OCI-M2 (cell line): ENCODE data around the gene OPN1MW.
"Not testable (repeated sequence)": the region's sequence is repeated elsewhere in the genome, so short reads cannot be mapped to it uniquely, and the experiment has no call there.

Experiments used
- DNase-seq: peaks from one replicate; lab custom pipeline; 2025; ENCODE audit not compliant: unreplicated experiment; lab: John Stamatoyannopoulos, UW

Gene OPN1MW

DNA sequence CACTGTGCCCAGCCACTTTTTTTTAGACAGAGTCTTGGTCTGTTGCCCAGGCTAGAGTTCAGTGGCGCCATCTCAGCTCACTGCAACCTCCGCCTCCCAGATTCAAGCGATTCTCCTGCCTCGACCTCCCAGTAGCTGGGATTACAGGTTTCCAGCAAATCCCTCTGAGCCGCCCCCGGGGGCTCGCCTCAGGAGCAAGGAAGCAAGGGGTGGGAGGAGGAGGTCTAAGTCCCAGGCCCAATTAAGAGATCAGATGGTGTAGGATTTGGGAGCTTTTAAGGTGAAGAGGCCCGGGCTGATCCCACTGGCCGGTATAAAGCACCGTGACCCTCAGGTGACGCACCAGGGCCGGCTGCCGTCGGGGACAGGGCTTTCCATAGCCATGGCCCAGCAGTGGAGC lies at the start of gene OPN1MW:
Gene OPN1MW, plus strand, starts transcription at position 301 of the 400 bp plus-strand sequence. Its CDS starts 82 bp downstream, at position 383.
- DNase-seq = not testable (repeated sequence)

DNA sequence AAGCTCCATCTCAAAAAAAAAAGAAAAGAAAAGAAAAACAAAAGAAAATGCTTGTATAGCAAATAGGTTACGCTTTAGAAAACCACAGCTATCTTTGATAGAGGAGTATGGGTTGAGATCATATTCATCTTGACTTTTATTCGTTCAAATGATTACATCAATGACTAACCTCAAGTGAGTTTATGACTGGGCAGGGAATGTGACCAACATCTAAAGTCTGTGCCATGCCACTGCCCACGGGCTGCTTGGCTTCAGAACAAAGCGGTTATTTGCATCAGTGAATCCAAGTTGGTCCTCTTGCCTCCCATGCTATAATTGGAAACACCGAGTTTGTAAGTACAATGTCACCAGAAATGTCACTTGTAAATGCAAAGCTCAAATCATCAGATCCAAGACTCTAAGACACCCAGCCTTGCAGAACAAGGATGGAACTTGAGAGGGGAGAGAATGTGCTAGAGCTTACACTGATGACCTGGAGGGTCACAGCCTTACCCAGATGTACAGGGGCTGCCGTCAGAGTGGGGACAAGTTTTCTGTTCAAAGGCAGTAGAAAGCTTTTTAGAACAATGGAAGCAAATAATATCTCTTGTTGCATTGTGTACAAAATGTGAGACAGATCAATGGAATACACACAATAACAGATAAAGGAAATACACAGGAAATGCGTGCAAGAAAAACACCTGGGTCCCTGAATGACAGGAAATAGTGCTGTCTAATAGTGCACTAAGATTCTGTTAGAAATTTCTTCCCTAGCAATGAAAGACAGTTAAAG lies 46.8 kb upstream of the OPN1MW start:
- DNase-seq = no peak

DNA sequence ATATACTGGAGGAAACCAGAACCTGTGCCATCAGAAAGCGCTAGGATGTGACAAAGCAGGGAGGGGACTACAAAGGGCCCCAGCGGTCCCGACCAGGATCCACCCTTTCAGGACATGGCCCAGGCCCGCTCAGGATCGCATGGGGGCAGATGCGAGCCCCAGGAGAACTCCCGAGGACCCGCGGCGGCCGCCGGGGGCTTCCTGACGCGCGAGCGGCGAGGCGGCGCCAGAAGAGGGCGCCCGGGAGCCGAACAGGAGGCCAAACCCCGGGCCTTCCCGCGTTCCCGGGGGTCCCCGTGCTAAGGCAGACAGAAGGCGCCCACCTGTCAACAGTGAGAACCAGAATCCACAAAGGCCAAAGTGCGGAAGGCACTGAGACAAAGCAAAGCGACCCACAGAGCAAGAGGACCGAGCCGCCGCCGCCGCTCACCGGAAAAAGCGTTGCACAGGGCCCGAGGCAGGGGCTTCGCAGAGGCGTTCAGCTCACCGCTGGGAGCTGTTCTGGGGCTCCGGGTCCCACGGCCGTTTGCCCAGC lies 45.7 kb upstream of the OPN1MW start:
- DNase-seq = no peak

DNA sequence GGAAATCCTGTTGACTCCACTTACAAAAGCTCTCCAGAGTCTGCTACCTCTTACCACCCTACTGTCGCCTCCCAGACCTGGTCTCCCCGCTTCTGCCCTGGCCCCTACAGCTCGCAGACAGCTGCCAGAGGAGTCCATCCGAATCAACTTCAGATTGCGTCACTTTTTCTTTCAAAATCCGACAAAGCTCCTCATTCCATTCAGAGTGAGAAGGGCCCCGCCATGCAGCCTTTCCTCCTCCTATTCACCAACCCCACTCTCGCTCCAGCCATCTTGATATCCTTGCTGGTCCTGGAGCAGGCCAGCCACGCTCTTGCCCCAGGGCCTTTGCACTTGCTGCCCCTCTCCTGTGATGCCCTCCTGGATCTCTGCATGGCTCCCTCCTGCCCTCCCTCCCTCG lies 43.5 kb upstream of the OPN1MW start:
- no peak for DNase-seq

DNA sequence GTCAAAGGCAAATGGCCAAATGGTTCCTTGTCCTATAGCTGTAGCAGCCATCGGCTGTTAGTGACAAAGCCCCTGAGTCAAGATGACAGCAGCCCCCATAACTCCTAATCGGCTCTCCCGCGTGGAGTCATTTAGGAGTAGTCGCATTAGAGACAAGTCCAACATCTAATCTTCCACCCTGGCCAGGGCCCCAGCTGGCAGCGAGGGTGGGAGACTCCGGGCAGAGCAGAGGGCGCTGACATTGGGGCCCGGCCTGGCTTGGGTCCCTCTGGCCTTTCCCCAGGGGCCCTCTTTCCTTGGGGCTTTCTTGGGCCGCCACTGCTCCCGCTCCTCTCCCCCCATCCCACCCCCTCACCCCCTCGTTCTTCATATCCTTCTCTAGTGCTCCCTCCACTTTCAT lies 42.2 kb upstream of the OPN1MW start:
- no peak for DNase-seq

DNA sequence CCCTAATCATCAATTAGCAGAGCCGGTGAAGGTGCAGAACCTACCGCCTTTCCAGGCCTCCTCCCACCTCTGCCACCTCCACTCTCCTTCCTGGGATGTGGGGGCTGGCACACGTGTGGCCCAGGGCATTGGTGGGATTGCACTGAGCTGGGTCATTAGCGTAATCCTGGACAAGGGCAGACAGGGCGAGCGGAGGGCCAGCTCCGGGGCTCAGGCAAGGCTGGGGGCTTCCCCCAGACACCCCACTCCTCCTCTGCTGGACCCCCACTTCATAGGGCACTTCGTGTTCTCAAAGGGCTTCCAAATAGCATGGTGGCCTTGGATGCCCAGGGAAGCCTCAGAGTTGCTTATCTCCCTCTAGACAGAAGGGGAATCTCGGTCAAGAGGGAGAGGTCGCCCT lies 41.7 kb upstream of the OPN1MW start:
- DNase-seq = no peak

DNA sequence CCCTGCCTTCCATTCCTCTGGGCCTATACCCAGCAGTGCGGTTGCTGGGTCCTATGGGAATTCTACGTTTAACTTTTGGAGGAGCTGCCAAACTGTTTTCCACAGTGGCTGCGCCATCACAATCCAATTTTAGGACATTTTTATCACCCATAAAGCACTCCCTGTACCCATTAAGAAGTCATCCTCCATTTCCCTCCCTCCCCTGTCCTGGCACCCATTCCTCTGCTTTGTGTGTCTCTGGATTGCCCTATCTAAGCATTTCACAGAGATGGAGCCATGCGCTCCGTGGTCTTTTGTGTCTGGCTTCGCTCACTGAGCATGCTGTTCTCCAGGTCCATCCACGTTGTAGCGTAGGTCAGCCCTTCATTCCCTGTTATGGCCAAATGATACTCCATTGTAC lies 40.0 kb upstream of the OPN1MW start:
- DNase-seq = no peak

DNA sequence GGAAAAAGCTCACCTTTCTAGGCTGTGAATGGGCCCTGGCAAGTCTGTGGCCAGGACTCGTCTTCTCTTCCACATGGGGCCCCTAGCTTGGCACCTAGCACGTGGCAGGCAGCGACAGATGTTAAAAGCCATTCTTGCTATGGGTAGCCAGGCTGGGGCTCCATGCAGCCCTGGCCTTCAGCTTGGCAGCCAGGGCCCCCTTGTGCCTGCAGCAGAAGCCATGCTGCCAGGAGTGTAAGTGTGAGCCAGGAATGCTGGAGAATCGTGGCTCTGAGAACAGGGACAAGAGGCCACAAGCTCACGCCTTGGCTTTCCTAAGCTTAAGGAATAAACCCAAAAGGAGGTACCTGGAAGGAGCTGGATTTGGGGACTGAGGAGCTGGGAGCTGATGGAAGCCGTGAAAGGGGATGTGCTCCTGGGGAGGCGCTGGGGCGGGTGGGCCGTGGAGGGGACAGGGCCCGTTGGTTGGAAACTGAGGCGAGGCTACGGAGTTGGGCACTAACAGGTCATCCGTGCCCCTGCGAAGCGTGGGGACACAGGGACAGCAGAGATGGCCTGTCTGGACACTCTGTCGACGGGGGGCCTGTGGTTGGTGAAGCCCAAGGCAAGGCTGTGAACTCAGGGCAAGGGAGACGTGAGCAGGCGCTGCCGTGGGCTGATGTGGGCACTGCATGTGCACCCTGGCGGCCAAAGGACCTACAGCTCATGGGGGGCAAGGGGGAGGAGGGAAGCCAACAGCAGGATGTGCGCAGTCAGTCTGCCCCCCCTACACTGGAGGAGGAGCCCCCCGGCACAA lies 39.2 kb upstream of the OPN1MW start:
- DNase-seq = no peak

DNA sequence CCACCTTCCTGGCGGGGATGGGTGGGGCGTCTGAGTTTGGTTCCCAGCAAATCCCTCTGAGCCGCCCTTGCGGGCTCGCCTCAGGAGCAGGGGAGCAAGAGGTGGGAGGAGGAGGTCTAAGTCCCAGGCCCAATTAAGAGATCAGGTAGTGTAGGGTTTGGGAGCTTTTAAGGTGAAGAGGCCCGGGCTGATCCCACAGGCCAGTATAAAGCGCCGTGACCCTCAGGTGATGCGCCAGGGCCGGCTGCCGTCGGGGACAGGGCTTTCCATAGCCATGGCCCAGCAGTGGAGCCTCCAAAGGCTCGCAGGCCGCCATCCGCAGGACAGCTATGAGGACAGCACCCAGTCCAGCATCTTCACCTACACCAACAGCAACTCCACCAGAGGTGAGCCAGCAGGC lies 38.4 kb upstream of the OPN1MW start, which contains the start of gene OPN1LW:
Gene OPN1LW, plus strand, starts transcription at position 234 of the 400 bp plus-strand sequence. Its CDS starts 41 bp downstream, at position 275.
- DNase-seq = not testable (repeated sequence)

DNA sequence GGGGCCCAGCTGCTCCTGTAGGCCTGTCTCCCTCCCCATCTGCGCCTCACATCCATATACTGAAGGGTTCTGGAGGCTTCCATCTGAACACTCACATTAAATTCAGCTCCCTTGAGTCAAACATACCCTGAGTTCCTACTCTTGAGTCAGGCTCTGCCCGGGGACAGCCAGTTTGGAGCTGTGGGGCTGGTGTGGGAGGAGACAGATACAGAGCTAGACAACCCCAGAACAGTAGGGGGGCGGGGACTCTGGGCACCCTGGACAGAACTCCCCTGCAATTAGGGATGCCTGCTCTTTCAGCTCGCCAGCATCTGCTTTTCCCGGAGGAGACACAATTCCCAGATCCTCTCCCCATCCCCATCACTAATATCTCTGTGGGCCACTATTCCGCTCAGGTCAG lies 31.4 kb upstream of the OPN1MW start:
- DNase-seq = not testable (repeated sequence)

DNA sequence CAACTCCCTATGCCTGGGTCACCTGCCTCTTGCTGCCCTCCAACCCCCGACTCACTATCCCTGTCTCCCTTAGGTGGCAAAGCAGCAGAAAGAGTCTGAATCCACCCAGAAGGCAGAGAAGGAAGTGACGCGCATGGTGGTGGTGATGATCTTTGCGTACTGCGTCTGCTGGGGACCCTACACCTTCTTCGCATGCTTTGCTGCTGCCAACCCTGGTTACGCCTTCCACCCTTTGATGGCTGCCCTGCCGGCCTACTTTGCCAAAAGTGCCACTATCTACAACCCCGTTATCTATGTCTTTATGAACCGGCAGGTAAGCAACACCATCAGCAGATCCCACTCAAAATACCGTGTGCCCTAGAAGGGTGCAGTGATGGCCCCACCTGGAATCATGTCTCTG lies 26.2 kb upstream of the OPN1MW start:
- DNase-seq = not testable (repeated sequence)

DNA sequence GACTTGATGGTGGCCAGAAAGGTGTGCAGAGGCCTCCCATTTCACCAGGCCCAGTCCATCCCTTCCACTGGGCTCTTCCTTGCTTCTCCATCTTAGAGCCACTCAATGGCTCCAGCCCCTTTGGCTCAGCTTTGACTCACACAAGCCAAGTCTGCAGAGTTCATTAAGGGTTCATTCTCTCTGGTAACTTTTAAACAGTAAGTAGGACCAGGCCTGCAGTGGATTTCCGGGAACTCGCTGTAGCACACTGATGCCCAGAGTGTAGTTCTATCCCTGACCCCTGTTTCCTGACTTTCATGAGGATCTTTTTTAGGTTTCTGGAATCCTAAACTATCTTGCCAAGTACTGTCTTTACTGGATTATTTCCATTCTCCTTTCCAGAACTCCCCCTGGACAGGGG lies 25.2 kb upstream of the OPN1MW start:
- DNase-seq = not testable (repeated sequence)

DNA sequence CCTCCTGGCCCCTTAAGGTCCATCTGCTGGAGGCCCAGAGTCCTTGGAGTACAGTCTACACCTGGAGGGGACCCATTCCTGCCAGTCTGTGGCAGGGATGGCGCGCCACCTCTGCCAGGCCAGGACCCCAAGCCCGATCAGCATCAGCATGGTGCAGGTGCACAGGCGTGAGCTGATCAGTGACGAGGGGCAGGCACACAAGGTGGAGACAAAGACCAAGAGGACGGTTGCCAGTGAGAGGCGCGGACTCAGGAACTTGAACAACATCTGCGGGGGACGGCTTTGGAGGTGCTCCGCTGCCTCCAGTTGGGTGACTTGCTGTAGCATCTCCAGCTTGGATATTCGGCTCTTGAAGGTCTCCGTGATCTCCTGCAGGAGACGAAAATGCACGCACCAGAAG lies 23.1 kb upstream of the OPN1MW start:
- DNase-seq = not testable (repeated sequence)

DNA sequence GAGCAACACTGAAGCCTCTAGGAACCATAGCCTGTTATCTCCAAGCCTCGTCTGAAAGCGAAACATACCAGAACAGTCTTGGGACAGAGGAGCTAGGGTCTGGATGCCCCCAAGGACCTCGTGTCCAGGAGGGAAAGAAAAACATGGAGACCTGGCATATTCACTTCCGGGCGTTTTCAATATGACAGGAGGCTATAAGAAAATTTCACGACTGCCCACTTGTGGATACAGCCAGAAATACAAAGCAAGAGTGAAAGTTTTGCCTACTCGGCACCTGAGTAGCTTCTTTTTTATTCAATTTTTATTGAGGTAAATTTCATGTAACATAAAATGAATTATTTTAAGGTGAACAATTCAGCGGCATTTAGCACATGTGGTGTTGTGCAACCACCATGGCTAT lies 17.5 kb upstream of the OPN1MW start:
- not testable (repeated sequence) for DNase-seq

DNA sequence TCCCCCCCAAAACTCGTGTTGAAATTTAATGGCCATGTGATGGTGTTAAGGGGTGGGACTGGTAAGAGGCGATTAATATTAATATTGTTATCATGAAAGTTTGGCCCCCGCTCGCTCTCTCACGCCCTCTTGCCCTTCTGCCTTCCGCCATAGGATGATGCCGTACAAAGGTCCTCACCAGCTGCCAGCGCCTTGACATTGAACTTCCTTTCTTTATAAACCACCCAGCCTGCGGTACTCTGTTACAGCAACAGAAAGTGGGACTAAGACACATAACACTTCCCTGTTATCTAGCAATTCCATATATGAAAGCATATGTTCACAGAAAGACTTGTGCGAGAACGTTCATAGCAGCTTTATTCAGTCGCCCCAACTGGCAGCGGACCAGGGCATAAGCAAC lies 14.0 kb upstream of the OPN1MW start:
- not testable (repeated sequence) for DNase-seq

DNA sequence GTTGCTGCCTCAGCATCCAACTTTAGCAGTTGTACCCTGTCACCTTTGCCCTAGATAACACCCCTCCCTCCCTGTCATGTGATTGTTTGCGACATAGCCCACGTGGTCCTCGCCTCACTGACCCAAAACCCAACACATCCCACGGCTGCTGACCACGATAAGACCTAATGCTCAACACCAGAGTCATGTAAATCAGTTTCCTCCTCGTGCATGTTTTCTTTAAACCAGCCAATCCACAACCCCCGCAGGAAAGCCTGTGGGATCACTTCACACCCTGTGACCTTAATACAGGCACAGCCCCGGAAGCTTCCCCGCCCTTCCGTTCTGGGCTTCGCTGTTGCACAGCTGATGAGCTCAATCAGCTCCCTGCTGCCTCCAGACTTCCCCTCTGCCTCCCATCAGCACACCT lies 9.9 kb upstream of the OPN1MW start:
- DNase-seq = not testable (repeated sequence)

DNA sequence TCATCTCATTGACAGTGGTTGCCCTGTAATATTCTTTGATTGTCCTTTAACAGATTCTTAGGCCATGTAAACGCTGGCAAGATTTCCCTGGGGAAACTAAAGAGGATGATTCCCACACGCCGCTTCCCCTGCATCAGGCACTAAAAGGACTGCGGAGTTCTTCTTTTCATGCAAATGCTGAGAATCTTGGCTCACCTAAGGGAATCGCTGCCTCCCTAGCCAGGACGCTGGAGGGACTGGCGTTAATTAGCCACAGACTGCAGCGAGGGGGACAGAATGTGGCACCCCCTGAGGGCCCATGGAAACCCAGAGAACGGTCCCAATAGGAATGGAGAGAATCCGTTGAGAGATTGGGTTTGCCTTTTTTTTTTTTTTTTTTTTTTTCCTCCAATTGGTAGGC lies 8.0 kb upstream of the OPN1MW start:
- not testable (repeated sequence) for DNase-seq

DNA sequence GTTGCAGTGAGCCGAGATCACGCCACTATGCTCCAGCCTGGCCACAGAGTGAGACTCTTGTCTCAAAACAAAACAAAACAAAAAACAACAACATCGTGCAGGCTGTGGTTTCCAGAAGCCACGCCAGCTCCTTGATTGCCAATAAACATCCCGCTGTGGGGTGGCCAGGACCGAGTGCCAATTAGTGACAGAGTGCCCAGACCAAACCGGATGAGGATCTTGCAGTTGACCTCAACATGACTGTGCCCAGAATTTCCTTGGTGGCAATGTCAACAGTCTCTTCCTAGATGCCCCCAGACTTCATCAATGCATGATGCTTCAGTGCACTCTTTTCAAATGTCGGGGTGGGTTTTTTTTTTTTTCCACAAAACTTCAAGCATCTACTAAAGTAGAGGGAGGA lies 1.4 kb downstream of the OPN1MW start:
- not testable (repeated sequence) for DNase-seq

DNA sequence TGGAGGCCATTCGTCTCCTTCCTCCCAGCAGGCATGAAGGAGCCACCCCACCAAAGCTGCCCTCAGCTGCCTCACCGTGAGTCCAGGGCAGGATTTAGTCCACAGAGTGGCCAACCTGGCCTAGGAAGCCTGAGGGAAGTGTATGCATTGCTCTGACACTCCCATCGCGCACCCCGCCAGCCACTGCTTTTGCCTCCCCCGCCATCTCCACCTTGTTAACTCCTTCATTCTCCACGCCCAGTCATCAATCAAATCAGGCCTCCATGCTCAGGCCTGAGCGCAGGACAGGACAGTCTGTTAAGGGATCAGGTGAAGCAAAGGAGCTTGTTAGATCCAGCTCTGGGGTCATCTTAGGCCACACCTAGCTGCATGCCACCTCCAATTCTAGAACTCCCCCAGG lies 10.4 kb downstream of the OPN1MW start:
- DNase-seq = not testable (repeated sequence)

DNA sequence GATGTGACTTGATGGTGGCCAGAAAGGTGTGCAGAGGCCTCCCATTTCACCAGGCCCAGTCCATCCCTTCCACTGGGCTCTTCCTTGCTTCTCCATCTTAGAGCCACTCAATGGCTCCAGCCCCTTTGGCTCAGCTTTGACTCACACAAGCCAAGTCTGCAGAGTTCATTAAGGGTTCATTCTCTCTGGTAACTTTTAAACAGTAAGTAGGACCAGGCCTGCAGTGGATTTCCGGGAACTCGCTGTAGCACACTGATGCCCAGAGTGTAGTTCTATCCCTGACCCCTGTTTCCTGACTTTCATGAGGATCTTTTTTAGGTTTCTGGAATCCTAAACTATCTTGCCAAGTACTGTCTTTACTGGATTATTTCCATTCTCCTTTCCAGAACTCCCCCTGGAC lies 11.9 kb downstream of the OPN1MW start:
- DNase-seq = not testable (repeated sequence)

DNA sequence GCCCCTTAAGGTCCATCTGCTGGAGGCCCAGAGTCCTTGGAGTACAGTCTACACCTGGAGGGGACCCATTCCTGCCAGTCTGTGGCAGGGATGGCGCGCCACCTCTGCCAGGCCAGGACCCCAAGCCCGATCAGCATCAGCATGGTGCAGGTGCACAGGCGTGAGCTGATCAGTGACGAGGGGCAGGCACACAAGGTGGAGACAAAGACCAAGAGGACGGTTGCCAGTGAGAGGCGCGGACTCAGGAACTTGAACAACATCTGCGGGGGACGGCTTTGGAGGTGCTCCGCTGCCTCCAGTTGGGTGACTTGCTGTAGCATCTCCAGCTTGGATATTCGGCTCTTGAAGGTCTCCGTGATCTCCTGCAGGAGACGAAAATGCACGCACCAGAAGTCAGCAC lies 14.1 kb downstream of the OPN1MW start:
- DNase-seq = not testable (repeated sequence)
